Left ventricle myocardium inferior (tissue), 1 donor: Measurements from ENCODE around the gene C1orf159. TPM values are rescaled to one million over a fixed set of nuclear protein-coding genes. Genes with fewer than 3 reads are reported as not detected.

ENCODE experiments used
- DNase-seq: peaks from one replicate; pipeline ENCODE4 v3.0.0-alpha.2; 2020
- H3K27ac ChIP-seq: fragments of 200-600 bp; replicated peaks from 2 replicates; pipeline ENCODE4 v1.8.0; 2021
- H3K27me3 ChIP-seq: fragments of 200-600 bp; 2 replicates; pipeline ENCODE4 v1.8.0; 2021; ENCODE audit warnings: low read depth
- H3K36me3 ChIP-seq: fragments of 200-600 bp; 2 replicates; pipeline ENCODE4 v1.8.0; 2021
- H3K4me1 ChIP-seq: fragments of 200-600 bp; 2 replicates; pipeline ENCODE4 v1.8.0; 2021
- H3K4me3 ChIP-seq: fragments of 200-600 bp; 2 replicates; pipeline ENCODE4 v1.8.0; 2021; ENCODE audit warnings: mild to moderate bottlenecking, moderate library complexity
- H3K9me3 ChIP-seq: fragments of 200-600 bp; replicated peaks from 2 replicates; pipeline ENCODE4 v1.8.0; 2021
- CTCF ChIP-seq: fragments of 200-600 bp; IDR thresholded peaks from 2 replicates; pipeline ENCODE4 v1.8.0; 2021; ENCODE audit warnings: antibody characterized with exemption, mild to moderate bottlenecking, borderline replicate concordance
- intact Hi-C: fragments of 100-400 bp; cut with micrococcal nuclease; formaldehyde crosslinking; loops from one replicate; pipeline ENCODE4 v1.11.0; 2022
- total RNA-seq: library from RNA; stranded (reverse); fragmentation: NEBNext Ultra II Directional; extraction: Animal tissue kit (Norgen Biotek cat#: 25700); gene quantifications from one replicate; pipeline ENCODE4 v1.2.1, GENCODE V29; 2021
- donor health status: DM: no; HTN: yes; CAD: no; lungs with severe emphysema.

C1orf159 gene
- total RNA-seq, 1 donor from 2014 or later = 3.8 TPM

- no peak for DNase-seq
- intact Hi-C loops = no loop called here
- H3K27ac ChIP-seq = no peak overlapping the region
- no peaks in the 10 kb centered on the region for H3K9me3 ChIP-seq
- TF ChIP-seq CTCF = no peak
- peaks cover 74% of the 10 kb centered on the region for H3K27me3 ChIP-seq
- no peaks in the 10 kb centered on the region for H3K36me3 ChIP-seq
- no peak overlapping the region for H3K4me3 ChIP-seq
- peaks cover 18% of the 10 kb centered on the region for H3K4me1 ChIP-seq
Measured at GRCh38 chr1:1072849-1073742, 42.8 kb downstream of the C1orf159 start.

- no peak for DNase-seq
- no peak for TF ChIP-seq CTCF
- Histone ChIP-seq H3K4me3 (no peak overlapping the region), H3K9me3 (no peaks in the 10 kb centered on the region), H3K4me1 (peaks cover 18% of the 10 kb centered on the region), H3K36me3 (no peaks in the 10 kb centered on the region), H3K27ac (no peak overlapping the region), H3K27me3 (peaks cover 81% of the 10 kb centered on the region)
- intact Hi-C loops = no loop called here
Measured at GRCh38 chr1:1072299-1072848, 43.5 kb downstream of the C1orf159 start.

GRCh38 chr1:1071486-1072298 is 44.2 kb downstream of the C1orf159 start:
- H3K27ac ChIP-seq = no peak overlapping the region
- intact Hi-C loops = no loop called here
- DNase-seq = no peak
- H3K4me3 ChIP-seq = no peak overlapping the region
- H3K9me3 ChIP-seq = no peaks in the 10 kb centered on the region
- no peak for TF ChIP-seq CTCF
- H3K27me3 ChIP-seq = peaks cover 88% of the 10 kb centered on the region
- H3K4me1 ChIP-seq = peaks cover 18% of the 10 kb centered on the region
- H3K36me3 ChIP-seq = no peaks in the 10 kb centered on the region

- no peak overlapping the region for H3K27ac ChIP-seq
- DNase-seq = no peak
- no peaks in the 10 kb centered on the region for H3K36me3 ChIP-seq
- intact Hi-C loops = loop anchor here (10.0 kb wide), 1 partner anchor 85 kb away; the partner anchor contains the start of gene PERM1
- H3K9me3 ChIP-seq = no peaks in the 10 kb centered on the region
- H3K27me3 ChIP-seq = peaks cover 97% of the 10 kb centered on the region
- H3K4me3 ChIP-seq = peak overlapping the region; percentile 64
- TF ChIP-seq CTCF = no peak
- peaks cover 18% of the 10 kb centered on the region for H3K4me1 ChIP-seq
Measured at GRCh38 chr1:1069711-1070676, 45.9 kb downstream of the C1orf159 start.
